HG03175 (cell line): Measurements from ENCODE around the gene SLC10A4.
"Not testable (repeated sequence)": the region's sequence is repeated elsewhere in the genome, so short reads cannot be mapped to it uniquely, and the experiment has no call there.

Experiments
- ATAC-seq: cut with Tn5 transposase; IDR thresholded peaks from one replicate; pipeline ENCODE4 v1.9.1; 2021; ENCODE audit warnings: mild to moderate bottlenecking, moderate library complexity; ENCODE audit not compliant: unreplicated experiment

SLC10A4 gene, protein sequence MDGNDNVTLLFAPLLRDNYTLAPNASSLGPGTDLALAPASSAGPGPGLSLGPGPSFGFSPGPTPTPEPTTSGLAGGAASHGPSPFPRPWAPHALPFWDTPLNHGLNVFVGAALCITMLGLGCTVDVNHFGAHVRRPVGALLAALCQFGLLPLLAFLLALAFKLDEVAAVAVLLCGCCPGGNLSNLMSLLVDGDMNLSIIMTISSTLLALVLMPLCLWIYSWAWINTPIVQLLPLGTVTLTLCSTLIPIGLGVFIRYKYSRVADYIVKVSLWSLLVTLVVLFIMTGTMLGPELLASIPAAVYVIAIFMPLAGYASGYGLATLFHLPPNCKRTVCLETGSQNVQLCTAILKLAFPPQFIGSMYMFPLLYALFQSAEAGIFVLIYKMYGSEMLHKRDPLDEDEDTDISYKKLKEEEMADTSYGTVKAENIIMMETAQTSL

DNA sequence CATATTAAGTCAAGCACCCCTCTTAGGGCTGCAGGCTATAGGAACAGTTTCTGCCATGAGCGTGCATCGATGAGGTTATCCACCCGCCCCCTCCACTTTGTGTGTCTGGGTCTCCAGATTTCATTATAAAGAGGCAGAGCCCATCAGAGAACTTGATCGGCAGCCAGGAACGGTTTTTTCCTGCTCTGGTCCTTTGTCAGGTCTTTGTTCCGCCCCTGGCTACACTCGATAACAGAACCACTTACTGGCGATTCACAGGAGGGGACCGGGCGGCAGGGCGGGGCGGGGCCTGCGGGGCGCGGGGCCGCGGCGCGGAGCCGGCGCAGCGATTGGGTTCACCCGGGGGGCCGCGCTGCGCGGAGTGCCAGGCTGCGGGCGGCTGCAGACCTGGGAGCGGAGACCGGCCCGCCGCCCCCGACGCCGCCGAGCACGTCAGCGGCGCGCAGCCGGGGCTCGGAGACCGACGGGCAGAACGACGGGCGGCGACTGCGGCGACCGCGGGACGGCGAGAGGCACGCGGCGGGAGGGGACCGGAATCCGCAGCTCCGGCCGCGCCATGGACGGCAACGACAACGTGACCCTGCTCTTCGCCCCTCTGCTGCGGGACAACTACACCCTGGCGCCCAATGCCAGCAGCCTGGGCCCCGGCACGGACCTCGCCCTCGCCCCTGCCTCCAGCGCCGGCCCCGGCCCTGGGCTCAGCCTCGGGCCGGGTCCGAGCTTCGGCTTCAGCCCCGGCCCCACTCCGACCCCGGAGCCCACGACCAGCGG, at the start of gene SLC10A4:
SLC10A4 (plus strand) TSS at position 338 of the 771 bp plus-strand sequence; CDS start at position 557, 219 bp downstream.
- ATAC-seq = no peak

DNA sequence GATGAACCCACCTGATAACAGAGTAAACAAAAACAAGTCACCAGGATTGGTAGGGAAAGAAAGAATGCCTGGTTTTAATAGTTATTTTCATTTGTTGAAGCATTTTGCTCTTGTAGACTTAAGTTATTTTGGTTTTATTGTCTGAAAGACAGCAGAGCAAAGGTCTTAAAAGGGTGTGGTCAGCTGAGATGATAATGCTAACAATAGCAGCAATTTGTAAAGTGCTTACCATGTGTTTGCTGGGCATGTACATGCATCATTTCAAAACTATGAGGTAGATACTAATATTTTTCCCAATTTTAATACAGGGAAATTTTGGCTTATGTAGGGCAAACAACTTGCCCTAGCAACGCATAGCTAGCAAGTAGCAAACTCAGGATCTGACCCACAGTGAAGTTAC, 46.8 kb upstream of the SLC10A4 start:
- ATAC-seq = no peak

DNA sequence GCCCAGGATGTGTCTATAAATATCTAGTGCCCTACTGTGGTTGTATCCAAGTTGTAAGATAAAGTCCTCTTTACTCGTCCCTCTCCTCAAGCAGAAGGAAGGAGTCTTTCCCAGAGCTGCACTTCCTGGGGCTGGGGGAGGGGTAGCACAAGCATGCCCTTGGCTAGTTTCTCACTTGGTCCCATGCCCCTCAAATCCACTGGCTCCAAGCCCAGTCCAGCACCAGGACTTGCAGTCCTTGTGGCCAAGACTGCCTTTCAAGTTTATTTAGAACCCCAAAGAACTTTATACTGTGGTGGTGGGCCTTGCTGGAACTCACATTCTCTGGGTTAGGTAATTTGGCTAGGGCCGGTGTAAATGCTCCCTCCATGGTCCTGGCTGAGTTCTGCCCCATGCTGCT, 43.2 kb upstream of the SLC10A4 start:
- ATAC-seq = no peak

DNA sequence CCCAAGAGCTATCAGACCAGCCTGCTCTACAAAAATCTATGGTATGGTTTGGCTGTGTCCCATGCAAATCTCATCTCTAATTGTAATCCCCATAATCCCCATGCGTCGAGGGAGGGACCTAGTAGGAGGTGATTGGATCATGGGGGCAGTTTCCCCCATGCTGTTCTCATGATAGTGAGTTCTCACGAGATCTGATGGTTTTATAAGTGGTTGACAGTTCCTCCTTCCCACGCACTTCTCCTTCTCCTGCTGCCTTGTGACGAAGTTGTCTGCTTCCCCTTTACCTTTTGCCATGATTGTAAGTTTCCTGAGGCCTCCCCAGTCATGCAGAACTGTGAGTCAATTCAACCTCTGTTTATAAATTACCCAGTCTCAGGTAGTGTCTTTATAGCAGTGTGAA, 42.2 kb upstream of the SLC10A4 start:
- not testable (repeated sequence) for ATAC-seq

DNA sequence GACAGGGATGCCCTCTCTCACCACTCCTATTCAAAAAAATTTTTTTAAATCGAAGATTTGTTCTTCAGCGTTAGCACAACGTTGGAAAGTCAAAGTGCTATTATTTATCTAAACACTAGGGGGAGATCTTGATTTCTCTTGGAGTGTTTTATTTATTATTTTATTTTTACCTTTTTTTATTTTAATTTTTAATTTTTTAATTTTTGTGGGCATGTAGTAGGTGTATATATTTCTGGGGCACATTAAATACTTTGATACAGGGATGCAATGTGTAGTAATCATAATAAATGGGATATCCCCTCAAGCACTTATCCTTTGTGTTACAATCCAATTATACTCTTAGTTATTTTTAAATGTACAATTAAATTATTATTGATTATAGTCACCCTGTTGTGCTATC, 37.4 kb upstream of the SLC10A4 start:
- ATAC-seq = no peak

DNA sequence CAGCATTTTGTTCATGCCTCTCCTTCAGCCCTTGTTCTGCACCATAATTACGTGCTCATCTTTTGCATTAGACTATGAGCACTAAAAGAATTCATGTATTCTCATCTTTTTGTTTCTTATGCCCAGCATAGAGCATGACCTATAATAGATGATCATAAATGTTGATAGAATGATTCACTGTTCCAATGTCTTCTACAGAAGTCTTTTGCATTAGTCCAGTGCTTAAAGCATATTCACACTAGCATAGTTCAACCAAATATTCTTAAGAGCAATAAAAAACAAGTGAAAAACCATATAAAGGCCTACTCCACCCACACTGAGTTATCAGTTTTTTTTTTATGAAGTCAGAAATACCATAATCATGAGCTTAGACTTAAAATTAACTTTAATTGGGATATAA, 36.5 kb upstream of the SLC10A4 start:
- no peak for ATAC-seq

DNA sequence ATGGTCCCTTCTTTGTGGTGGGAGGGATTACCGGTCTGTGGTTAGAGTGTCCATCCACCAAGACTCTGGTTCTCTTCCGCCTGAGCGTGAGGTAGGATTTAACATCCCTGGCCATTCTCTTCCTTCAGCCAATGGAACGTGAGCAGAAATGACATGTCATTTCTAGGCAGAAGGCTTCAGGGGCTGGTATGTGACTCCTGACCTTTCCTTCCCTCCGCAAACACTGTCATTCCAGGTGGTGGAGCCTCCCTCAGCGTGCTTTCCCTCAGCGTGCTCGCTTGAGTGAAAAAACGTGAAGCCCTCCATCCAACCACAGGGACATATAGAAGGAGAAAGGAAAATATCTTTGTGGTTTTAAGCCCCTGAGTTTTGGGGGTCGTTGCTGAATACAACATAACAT, 34.0 kb upstream of the SLC10A4 start:
- ATAC-seq = no peak

DNA sequence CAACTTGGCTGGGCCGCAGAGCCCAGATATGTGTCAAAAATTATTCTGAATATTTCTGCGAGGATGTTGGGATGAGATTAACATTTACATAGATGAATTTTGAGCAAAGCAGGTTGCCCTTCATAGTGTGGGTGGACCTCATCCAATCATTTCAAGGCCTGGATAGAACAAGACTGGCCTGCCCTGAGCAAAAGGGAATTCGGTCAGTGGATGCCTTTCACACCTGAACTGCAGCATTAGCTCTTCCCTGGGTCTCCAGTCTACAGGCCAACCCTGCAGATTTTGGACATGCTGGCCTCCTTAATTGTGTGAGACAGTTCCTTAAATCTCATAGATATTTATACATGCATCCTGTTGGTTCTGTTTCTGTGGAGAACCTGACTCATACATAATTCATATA, 32.4 kb upstream of the SLC10A4 start:
- ATAC-seq = no peak

DNA sequence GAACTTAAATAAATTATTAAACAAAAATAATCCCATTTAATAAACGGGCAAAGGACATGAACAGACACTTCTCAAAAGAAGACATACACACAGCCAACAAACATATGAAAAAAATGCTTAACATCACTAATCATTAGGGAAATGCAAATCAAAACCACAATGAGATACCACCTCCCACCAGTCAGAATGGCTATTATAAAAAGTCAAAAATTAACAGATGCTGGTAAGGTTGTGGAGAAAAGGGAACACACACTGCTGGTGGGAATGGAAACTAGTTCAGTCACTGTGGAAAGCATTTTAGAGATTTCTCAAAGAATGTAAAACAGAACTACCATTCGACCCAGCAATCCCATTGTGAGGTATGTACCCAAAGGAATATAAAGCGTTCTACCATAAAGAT, 31.5 kb upstream of the SLC10A4 start:
- not testable (repeated sequence) for ATAC-seq

DNA sequence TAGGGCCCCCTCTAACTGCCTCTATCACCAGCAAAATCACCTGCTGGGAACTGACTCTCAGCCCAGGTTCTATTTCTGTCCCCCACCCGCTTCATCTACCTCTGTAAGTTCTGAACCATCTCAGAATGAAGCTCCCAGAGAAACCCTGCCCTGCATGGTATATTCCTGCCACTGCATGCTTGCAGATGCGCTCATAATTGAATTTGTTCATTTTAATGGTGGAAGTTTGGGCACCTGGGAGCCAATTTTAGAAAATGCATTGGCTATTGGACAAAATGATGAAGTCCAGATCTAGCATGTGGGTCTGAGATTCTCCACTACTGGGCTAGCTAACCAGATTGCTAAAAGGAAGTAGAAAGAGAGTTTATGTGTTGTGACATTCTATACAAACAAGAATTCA, 28.6 kb upstream of the SLC10A4 start:
- ATAC-seq = no peak

DNA sequence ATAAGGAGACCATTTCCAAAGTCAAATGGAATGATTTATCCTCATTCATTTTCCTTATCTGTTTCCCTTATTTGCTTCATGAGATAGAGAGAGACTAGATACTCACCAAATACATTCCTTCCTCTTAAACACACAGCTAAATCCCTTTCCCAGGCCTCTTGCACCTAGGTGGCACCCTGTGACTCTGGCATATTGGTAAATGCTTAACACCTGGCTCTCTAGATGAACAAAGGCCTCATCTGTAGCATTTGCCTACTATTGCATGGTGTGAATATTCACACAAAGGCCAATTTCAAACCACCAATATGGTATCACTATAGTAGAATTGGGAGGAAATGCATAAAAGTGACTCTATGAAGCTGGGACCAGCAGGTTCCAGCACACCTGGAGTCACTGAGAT, 22.1 kb upstream of the SLC10A4 start:
- ATAC-seq = no peak

DNA sequence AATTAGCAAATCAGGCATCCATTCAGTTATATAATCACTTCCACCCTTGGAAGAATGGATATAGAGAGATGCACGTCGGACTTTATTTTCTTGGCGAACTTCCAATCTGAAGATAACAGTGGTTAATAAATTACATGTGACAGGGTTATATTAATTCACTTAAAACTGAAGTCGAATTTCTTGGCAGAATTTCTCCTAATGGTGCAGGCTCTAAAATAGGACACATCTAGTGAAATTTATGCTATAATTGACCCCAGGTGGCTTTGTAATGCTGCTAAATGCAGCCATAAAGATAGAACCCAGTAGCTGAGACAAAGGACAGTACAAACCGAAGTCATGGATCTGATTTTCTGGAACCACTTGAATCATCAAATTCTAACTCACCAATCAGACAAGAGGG, 20.8 kb upstream of the SLC10A4 start:
- no peak for ATAC-seq

DNA sequence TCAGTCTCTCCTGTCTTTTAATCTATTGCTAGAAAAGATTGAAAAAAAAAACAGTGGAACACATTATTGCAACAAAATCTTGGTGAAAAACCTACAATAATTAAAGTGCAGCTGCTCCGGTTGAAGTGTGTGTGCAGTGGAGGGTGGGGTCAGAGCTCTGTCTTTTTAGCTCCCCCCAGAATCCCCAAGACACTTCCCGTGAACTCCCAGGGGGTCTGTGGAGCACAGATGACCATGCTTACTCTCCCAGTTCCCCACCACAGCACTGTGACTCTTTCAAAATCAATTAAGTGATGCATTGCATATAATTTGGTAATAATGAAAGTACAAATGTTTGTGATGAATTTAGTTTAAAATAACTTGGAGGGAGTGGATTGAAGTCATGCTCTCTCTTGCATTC, 15.7 kb upstream of the SLC10A4 start:
- no peak for ATAC-seq

DNA sequence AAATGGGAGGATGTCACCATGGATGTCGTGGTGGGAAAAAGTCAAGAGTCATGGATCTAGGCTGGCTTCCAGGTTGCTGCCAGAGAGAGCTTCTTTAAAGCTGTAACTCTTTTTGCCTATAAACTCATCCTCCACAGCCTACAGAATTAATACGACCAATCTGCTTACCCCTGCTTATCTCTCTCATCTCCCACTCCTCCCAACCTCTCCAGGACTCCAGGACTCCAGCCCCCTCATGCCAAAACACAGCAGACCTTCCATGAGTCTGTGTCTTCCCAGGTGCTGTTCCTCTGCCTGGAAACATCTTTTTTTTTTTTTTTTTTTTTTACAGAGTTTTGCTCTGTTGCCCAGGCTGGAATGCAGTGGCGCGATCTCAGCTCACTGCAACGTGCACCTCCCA, 15.3 kb upstream of the SLC10A4 start:
- no peak for ATAC-seq

DNA sequence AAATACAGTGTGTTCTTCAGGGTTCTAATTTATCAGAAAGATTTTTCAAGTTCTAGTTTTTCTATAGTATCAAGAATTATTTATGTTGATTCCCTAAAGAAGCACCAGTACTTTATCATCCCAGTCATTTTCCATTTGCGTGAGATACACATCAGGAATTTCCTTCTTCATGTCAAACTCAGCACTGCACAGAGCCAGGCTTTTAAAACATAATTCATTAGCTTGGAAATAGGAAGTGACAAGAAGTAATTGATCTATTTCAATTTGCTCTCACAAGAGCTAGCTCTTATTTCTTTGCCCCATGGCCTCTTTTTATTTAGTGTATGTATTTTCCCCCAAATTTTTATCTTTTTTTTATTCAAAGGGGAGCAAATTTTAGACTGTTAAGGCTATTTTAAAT, 13.0 kb upstream of the SLC10A4 start:
- no peak for ATAC-seq

DNA sequence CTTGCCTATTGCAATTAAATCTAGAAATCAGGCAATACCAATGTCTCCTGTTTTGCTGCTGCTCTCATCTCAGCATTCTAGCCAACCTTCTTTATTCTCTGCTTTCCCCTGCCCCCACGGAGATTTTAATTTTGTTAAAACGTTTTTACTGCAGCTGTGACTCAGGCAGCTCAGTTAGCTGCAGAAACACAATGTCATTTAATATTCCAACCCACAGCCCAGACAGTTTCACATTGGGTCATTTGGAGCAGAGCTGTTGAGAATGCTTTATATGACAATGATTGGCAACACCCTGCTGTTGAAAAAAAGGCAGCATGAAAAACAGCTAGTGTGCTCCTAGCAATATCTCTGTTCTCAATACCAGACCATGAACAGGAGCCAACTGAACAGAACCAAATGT, 12.6 kb upstream of the SLC10A4 start:
- ATAC-seq = no peak

DNA sequence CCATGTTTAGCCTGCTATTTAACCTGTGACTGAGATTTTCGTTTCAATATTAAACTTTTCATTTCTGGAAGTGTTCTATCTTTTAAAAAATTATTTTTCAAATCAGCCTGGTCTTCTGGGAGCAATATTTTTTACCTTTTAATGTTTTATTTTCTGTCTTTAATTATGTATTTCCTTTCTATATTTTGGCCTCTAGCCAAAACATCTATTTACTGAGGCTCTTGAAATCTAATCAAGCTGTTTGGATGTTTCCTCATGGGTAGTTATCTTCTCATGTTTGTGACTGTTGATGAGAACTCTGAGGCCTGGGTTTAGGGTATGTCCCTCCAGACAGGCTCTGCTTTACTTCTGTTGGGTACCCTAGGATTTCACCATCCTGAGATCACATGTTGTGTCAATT, 10.3 kb upstream of the SLC10A4 start:
- ATAC-seq = no peak

DNA sequence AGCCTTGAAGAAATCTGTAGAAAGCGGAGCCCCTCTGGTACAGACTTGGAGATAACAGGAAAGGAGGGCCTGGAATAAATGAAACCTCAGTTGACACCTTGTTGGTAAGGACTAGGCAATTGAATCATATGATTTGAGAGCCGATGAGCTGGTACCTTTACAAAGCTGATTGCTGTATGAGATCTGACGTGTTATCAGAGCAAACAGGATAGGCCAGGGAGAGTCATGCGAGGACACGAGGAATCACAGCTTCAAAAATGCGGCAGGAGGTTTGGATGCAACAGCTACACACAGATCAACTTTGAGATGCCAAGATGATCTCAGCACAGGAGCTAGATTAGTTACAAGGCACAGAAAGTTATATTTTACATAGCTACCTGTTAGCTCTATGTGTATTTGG, 7.4 kb upstream of the SLC10A4 start:
- ATAC-seq = no peak

DNA sequence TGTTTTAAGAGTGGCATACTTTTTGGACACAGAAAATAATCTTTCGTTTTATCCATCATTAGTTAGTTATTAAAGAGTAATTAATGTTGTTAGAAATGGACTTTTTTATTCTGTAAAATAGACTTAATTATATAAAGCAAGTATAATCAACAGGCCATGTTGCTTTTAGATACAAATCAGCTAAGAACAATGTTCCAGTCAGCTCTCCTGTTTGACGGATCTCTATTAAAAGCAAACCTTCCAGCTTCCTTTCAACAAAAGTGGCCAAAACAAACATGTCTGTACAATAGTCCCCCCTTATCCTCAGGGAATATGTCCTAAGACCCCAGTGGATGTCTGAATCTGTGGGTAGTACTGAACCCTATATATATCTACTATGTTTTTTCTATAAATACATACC, 4.9 kb upstream of the SLC10A4 start:
- ATAC-seq = no peak

DNA sequence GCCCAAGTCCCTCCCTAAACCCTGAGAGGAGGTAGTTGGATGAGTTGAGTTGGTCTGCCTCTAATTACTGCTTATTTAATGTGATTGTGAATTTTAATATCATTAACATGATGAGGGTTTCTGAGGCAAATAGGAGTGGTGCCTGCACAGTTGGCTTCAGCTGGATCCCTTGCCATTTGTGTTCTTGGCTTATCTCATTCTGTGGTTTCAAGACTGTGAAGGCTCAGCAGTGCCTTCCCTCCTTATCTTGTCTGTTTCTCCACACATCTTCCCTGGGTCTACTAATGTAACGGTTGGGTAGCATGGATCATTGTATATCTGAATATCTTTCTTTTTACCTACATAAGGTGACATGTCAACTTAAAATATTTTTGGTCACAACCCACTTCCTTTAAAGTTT, 1.6 kb upstream of the SLC10A4 start:
- ATAC-seq = no peak

DNA sequence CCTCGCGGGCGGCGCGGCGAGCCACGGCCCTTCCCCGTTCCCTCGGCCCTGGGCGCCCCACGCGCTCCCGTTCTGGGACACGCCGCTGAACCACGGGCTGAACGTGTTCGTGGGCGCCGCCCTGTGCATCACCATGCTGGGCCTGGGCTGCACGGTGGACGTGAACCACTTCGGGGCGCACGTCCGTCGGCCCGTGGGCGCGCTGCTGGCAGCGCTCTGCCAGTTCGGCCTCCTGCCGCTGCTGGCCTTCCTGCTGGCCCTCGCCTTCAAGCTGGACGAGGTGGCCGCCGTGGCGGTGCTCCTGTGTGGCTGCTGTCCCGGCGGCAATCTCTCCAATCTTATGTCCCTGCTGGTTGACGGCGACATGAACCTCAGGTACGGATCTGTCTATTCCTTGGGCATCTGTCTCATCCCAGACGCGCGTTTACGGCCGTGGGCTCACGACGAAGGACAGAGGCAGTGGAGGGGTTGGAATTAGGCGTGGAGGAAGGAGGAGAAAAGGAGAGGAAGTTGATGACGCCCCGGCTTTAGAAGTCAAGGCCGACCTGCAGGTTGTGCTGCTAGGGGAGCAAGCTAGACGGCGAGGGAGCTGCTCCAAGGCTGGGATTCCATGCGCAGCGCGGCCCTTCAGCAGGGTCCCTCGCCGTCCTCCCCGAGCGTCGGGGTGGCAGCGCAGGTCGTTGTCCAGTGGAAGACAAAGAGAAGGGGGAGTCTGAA, 792 bp downstream of the SLC10A4 start:
- ATAC-seq = no peak
